Measurements from ENCODE around the gene JAML. TPM values are rescaled to one million over a fixed set of nuclear protein-coding genes. Genes with fewer than 3 reads are reported as not detected.

JAML gene
- total RNA-seq, 1 donor from 2014 or later, result 0.19 TPM

GRCh38 chr11:118167906-118168305, 56.9 kb downstream of the JAML start:
- Mint-ChIP-seq H3K27ac (no peak overlapping the region), H3K9me3 (no peaks in the 10 kb centered on the region), H3K27me3 (peaks cover 71% of the 10 kb centered on the region), H3K4me1 (ENCODE audit: unreplicated experiment) (no peaks in the 10 kb centered on the region), H3K4me3 (no peak overlapping the region), H3K36me3 (no peaks in the 10 kb centered on the region)
- DNase-seq (ENCODE audit: extremely low spot score, unreplicated experiment), result no peak
- TF ChIP-seq CTCF (conservative IDR thresholded peaks at IDR 0.05), result no peak

- Mint-ChIP-seq H3K9me3 (no peaks in the 10 kb centered on the region), H3K36me3 (no peaks in the 10 kb centered on the region), H3K27ac (no peak overlapping the region), H3K4me3 (no peak overlapping the region), H3K4me1 (ENCODE audit: unreplicated experiment) (no peaks in the 10 kb centered on the region), H3K27me3 (peaks cover 75% of the 10 kb centered on the region)
- no peak for DNase-seq (ENCODE audit: extremely low spot score, unreplicated experiment)
- TF ChIP-seq CTCF (conservative IDR thresholded peaks at IDR 0.05), result no peak
These were observed 57.6 kb downstream of the JAML start for GRCh38 chr11:118167253-118167652.

- TF ChIP-seq CTCF (conservative IDR thresholded peaks at IDR 0.05), result no peak
- Mint-ChIP-seq H3K4me1 (ENCODE audit: unreplicated experiment) (no peaks in the 10 kb centered on the region), H3K36me3 (no peaks in the 10 kb centered on the region), H3K4me3 (no peak overlapping the region), H3K27me3 (peaks cover 76% of the 10 kb centered on the region), H3K27ac (no peak overlapping the region), H3K9me3 (no peaks in the 10 kb centered on the region)
- no peak for DNase-seq (ENCODE audit: extremely low spot score, unreplicated experiment)
These were observed 58.2 kb downstream of the JAML start for GRCh38 chr11:118166641-118167040.

- DNase-seq (ENCODE audit: extremely low spot score, unreplicated experiment), result no peak
- Mint-ChIP-seq H3K27me3 (peaks cover 74% of the 10 kb centered on the region), H3K36me3 (no peaks in the 10 kb centered on the region), H3K9me3 (no peaks in the 10 kb centered on the region), H3K4me3 (no peak overlapping the region), H3K4me1 (ENCODE audit: unreplicated experiment) (no peaks in the 10 kb centered on the region), H3K27ac (no peak overlapping the region)
- TF ChIP-seq CTCF (conservative IDR thresholded peaks at IDR 0.05), result no peak
These were observed 59.9 kb downstream of the JAML start for GRCh38 chr11:118164885-118165284.

GRCh38 chr11:118163494-118163893, 61.3 kb downstream of the JAML start:
- TF ChIP-seq CTCF (conservative IDR thresholded peaks at IDR 0.05), result no peak

GRCh38 chr11:118162846-118163245, 62.0 kb downstream of the JAML start:
- Mint-ChIP-seq H3K4me3 (no peak overlapping the region), H3K27me3 (peaks cover 76% of the 10 kb centered on the region), H3K36me3 (no peaks in the 10 kb centered on the region), H3K27ac (no peak overlapping the region), H3K9me3 (no peaks in the 10 kb centered on the region), H3K4me1 (ENCODE audit: unreplicated experiment) (no peaks in the 10 kb centered on the region)
- no peak for TF ChIP-seq CTCF (conservative IDR thresholded peaks at IDR 0.05)
- DNase-seq (ENCODE audit: extremely low spot score, unreplicated experiment), result no peak

More at GRCh38 chr11:118163494-118163893, 61.3 kb downstream of the JAML start:
- Mint-ChIP-seq H3K27ac (no peak overlapping the region), H3K4me3 (no peak overlapping the region), H3K4me1 (ENCODE audit: unreplicated experiment) (no peaks in the 10 kb centered on the region), H3K27me3 (peaks cover 75% of the 10 kb centered on the region), H3K9me3 (no peaks in the 10 kb centered on the region), H3K36me3 (no peaks in the 10 kb centered on the region)
- no peak for DNase-seq (ENCODE audit: extremely low spot score, unreplicated experiment)
